Fibroblast of the conjunctiva (primary cell): ENCODE measurements around the gene COL2A1.

Source experiments
- DNase-seq: peaks from one replicate; pipeline ENCODE4 v3.0.0-alpha.2; 2010; ENCODE audit warnings: low read depth

The COL2A1 gene

GRCh38 chr12:48012070-48012469 lies 7.8 kb upstream of the COL2A1 start:
- DNase-seq, result no peak

GRCh38 chr12:48010366-48010970 lies 6.2 kb upstream of the COL2A1 start:
- DNase-seq, result no peak

- DNase-seq, result no peak
These were observed 5.2 kb upstream of the COL2A1 start for GRCh38 chr12:48009471-48009870.

- no peak for DNase-seq
These were observed 4.7 kb upstream of the COL2A1 start for GRCh38 chr12:48008950-48009349.

- DNase-seq, result no peak
These were observed 4.1 kb upstream of the COL2A1 start for GRCh38 chr12:48008349-48008748.

GRCh38 chr12:48007206-48007605 lies 2.9 kb upstream of the COL2A1 start:
- no peak for DNase-seq

GRCh38 chr12:48005750-48006021 lies 1.4 kb upstream of the COL2A1 start:
- DNase-seq, result no peak

GRCh38 chr12:48005001-48005749 lies 899 bp upstream of the COL2A1 start:
- DNase-seq, result no peak

- no peak for DNase-seq
These were observed 837 bp downstream of the COL2A1 start for GRCh38 chr12:48003226-48004052.

- DNase-seq, result no peak
These were observed 1.5 kb downstream of the COL2A1 start for GRCh38 chr12:48002773-48003218.

GRCh38 chr12:48002414-48002730 lies 1.9 kb downstream of the COL2A1 start:
- no peak for DNase-seq

- DNase-seq, result no peak
These were observed 2.5 kb downstream of the COL2A1 start for GRCh38 chr12:48001505-48002413.

- DNase-seq, result no peak
These were observed 3.3 kb downstream of the COL2A1 start for GRCh38 chr12:48000878-48001504.

- DNase-seq, result no peak
These were observed 4.5 kb downstream of the COL2A1 start for GRCh38 chr12:47999816-48000215.

GRCh38 chr12:47997321-47997720 lies 7.0 kb downstream of the COL2A1 start:
- DNase-seq, result no peak

- DNase-seq, result peak; percentile 17
These were observed 8.3 kb downstream of the COL2A1 start for GRCh38 chr12:47995981-47996401.

GRCh38 chr12:47993491-47993890 lies 10.8 kb downstream of the COL2A1 start:
- no peak for DNase-seq

- DNase-seq, result no peak
These were observed 11.5 kb downstream of the COL2A1 start for GRCh38 chr12:47992776-47993175.

GRCh38 chr12:47991106-47992061 lies 12.9 kb downstream of the COL2A1 start:
- DNase-seq, result no peak

- DNase-seq, result no peak
These were observed 13.7 kb downstream of the COL2A1 start for GRCh38 chr12:47990351-47991105.
